ELF-1 (cell line): Measurements from ENCODE around the gene SHISAL1.
"Not testable (repeated sequence)": the region's sequence is repeated elsewhere in the genome, so short reads cannot be mapped to it uniquely, and the experiment has no call there.

Experiments
- DNase-seq: peaks from one replicate; pipeline ENCODE4 v3.0.0-alpha.2; 2016; ENCODE audit warnings: low read depth, low spot score

The SHISAL1 gene

DNA sequence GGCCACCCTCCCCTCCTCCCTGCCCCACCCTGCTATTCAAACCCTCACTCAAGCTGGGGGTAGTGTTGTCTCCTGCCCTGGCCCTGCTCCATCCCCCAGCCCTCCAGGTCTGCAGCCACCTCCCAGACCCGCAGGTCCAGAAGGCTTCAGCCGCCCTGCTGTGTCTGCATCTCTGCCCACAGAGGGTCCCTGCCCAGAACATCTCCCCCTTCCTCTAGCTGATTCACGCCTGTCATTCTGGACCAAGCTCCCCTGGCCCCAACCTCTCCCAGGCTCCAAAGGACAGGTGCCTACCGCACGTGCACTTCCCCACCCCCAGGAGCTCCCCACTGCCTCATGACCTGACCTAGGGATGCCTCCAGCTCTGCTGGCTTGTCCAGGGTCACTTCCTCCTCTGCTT, 16.0 kb upstream of the SHISAL1 start:
- no peak for DNase-seq

- DNase-seq, result no peak
These were observed 15.6 kb upstream of the SHISAL1 start for GRCh38 chr22:44328326-44328725.

DNA sequence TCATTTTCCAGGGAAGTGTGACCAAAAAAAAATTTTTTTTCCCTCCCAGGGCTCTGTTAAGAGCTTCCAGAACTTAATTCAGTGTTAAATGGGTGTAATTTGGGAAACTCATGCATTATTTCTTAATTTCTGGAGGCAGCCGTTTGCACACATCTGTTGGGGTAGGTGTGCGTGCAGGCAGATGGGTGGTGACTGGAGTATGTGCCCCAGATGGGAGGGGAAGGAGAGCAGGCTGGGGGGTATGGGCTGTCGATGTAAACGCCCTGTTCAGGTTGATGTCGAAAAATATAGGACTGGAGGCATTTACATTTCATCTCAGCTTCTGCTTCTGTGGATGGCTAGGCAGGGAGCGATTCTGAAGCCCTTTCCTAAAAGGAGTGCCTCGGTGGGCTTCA, 13.7 kb upstream of the SHISAL1 start:
- DNase-seq, result no peak

GRCh38 chr22:44325718-44326490, 13.2 kb upstream of the SHISAL1 start:
- DNase-seq, result no peak

DNA sequence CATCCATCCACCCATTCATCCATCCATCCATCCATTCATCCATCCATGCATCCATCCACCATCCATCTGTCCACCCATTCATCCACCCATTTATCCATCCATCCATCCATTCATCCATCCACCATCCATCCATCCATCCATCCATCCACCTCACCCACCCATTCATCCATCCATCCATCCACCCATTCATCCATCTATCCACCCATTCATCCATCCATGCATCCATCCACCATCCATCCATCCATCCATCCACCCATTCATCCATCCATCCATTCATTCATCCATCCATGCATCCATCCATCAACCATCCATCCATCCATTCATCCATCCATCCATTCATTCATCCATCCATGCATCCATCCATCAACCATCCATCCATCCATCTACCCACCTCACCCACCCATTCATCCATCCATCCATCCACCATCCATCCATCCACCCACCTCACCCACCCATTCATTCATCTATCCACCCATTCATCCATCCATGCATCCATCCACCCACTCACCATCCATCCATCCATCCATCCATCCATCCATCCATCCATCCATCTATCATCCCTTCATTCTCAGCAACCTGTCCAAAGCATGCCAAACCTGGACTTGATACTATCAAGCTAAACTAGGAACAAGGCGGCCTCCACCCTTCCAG, 10.5 kb upstream of the SHISAL1 start:
- DNase-seq, result not testable (repeated sequence)

DNA sequence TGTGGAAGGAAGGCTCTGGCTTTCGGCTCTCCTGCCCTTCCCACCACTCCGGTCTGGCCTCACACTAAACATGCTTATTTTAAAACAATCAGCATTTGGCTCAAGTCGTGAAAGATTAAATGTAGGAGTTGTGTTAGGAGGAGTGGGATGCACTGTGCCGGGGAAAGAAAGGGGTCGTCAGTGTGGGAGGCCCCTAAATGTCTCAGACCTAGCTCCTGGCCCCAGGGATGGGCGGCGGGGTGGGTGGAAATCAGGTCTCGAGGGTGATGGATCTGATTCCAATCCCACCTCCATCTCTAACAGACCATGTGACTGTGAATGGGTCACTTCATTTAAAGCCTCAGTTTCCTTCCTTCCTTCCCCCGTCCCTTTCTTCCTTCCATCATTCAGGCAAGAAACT, 6.9 kb upstream of the SHISAL1 start:
- DNase-seq, result no peak

DNA sequence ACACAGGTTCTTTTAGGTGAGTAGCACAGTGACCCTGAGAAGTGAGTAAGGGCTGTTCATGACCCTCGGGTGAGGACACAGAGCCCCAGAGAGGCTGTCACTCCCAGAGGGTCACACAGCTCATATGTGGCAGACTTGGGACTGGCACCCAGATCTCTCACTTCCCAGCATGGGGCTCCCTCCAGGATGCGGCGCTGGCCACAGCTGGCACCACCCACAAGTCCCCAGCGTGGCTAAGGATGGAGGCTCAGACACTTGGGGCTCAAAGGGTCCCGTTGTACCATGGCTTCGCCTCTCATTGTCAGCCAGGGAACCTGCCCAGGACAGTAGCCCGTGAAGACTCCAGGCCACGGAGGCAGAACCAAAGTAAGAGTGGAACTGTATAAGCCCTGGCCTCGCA, 6.0 kb upstream of the SHISAL1 start:
- DNase-seq, result no peak

DNA sequence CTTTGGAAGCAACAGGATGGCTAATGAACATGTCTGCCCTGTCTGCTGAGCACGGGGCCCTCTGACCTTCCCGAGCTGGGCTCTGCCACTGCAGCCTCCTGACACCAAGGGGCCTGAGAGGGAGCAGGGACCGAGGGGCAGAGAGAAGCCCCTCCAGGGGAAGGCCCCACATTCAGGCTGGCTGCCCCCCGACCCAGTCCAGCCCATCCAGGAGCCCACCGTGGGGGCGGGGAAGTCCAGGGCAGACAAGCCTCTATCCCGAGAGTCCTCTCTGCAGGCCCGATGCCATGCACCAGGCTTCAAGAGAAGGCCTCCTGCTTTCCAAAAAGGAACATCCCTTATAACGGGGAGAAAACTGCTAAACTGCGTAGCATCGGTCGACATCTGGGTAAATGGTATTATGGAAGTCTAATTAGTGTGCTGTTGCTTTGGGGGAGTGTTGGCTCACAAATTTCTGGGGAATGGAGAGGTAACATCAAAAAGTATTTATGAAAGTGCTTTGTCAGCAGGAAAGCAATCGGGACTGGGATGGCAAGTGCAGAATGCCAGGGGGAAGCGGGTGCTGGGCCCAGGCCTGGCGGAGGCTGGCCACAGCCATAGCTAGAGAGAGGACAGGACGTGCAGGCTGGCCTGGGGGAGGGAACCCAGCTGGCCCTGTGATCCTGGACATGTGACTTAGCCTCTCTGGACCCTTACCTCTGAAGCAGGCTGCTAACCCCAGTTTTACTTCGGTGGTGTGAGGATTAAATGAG, 5.3 kb upstream of the SHISAL1 start:
- DNase-seq, result no peak

GRCh38 chr22:44317123-44317444, 4.3 kb upstream of the SHISAL1 start:
- no peak for DNase-seq

DNA sequence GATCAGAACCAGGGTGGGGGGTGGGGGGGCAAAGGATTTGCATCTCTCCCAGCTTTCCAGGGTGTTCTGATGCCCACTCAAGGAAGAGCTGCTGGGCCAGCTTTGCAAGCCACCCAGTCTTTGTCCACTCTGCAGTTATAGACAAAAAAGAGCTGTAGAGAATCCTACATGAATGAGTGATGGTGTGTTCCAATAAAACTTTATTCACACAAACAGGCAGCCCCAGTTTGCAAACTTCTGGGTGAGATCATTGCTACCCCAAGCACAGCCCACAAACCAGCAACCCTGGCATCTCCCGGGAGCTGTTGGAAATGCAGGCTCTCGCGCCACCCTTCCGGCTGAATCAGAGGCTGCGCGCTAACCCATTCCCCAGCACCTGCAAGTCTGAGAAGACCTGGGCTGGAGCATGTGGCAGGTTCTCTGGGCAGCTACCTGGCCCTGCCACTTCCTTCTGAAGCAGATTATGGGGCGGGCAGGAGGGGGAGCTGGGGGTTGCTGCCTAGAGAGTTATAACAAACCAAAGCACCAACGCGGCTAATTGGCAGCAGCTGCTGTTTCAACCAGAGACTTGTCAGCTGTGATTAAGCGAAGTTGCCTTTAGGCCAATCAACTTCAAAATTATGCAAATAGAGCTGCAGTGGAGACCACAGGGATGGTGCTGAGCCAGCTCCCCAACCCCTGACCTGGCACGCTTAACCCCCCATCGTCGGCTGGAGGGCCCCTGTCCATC, 3.8 kb upstream of the SHISAL1 start:
- no peak for DNase-seq

DNA sequence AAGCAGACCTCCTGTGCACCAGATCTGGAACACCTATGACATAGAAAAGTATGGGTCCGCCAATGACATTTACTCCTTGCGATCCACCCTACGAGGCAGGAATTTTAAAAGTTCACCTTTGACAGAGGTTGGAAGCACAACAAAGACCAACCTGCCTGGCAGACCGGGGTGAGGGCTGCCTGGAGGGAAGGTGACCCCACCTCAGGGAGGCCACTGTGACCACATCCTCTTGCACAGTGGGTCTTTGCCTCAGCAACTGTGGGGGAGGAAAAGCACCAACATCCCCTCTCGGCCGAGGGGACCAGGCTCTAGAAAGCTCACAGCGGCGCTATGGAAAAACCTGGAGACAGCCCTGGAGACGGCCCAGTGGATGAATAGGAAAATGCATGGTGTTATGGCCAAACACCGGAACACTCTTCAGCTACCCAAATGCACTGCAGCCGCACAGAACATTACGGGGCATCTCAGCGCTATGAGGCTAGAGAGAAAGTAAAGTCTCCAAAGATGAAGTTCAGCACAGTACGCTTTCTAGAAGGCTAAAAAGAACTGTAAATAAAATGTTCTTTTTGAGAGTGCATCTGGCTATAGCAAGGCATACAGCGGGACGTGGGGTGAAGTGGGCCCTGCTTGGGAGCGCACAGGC, 1.8 kb upstream of the SHISAL1 start:
- no peak for DNase-seq

DNA sequence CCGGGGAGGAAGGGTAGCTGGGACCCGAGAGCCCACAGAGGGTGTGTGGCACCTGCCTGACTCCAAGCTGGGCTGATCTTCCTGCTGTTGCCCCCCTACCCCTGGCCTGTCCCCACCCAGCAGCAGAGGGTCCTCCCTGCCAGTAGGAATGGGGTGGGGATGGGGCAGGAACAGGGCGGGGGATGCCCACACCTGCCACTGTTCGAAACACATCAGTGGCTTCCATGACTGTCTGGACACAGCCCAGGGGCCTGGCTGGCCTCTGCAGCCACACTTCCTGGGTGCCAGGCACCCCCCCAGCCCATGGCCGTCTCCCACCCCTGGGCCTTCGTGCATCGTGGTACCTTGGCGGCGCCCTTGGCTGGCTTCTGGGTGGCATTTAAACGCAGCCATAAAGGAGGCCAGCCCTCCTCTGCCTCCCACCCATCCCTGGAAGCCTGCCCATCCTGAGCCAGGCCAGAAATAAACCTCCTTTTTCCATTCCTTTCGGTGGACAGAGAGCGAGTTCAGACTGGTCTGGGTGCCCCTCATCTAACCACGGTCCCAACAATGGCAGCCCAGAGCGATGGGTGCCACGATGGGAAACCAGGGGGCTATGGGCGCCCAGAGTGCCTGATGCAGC, 745 bp upstream of the SHISAL1 start:
- no peak for DNase-seq

GRCh38 chr22:44311855-44312170, 938 bp downstream of the SHISAL1 start:
- no peak for DNase-seq

GRCh38 chr22:44311104-44311854, 1.5 kb downstream of the SHISAL1 start:
- DNase-seq, result no peak

DNA sequence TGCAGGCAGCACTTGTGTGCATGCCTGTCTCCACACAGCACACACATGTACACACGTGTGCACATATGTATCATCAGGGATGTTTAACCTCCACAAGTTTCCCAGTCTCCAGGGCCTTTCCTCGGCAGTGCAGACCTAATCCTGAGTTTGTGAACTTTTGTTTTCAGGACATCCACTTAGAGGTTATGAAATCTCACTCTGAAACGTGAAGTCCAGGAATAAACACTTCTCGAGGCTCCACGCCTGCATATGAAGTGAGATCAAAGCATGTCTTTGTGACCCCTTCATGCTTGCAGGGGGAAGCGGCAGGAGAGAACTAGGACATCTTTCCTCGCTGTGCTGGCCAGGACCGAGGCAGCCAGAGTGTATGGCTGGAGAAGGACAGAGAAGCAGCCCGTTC, 3.1 kb downstream of the SHISAL1 start:
- no peak for DNase-seq

DNA sequence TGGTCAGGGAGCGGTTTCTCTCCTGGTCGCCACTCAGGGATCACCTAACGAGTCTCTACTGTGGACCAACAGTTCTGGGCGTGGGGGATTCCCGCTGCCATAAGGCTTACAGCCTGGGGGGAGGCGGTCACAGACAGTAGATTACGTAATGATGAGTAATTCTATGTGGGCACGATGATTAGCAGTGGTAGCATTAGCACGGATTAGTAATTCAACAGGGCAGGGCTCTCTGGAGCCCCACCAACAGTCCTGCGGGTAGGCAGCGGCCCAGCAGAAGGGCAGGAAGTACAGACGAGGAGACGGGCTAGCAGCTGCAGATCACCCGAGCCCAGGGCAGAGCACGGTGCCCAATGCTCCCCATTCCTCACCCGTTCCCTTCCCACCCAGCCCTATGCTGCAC, 3.6 kb downstream of the SHISAL1 start:
- no peak for DNase-seq

DNA sequence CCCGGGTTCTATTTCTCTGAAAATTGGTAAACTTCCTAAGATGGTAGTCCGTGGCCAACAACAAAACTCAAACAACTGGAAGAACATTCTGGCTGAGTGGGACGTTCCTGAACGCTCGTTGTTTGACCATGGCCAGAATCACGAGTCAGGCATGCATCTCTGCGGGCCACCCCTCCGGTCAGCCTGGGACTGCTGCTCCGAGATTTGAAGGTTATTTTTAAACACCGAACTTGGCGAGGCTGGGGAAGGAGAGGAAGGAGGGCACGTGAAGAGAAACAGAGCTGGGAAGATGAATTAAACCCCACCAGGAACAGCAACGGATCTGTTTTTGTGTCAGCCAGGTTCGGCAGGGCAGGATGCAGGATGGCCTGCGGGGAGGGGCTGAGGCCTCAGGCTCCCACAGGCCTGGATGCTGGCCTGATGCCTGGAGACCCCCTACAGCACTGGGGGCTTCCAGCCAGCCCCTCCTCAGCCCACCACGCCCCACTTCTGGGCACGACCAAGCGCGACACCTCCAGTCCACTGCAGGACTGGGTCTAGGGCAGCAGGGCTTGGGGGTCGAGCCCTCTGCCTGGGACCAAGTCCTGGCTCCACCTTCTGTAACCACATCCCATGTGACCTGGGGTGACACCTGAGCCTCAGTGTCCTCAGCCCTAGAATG, 5.1 kb downstream of the SHISAL1 start:
- no peak for DNase-seq

DNA sequence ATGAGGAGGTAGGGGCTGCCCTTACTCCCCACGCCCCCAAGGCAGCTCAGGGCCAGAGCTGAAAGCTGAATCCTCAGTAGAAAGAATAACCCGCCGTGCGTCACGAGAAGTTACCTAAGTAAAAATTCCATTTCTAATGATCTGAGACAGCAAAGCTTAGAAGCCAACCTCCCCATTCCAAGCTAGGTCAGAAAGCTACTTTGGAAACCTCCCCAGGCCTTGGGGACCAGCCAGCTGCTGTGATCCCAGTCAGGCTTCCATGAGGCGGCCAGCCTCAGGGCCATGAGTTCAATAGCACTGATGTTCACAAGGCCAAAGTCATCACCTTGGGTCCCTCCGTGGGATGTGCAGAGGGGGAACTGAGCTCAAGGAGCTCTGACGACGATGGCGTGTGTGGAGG, 6.9 kb downstream of the SHISAL1 start:
- DNase-seq, result no peak

DNA sequence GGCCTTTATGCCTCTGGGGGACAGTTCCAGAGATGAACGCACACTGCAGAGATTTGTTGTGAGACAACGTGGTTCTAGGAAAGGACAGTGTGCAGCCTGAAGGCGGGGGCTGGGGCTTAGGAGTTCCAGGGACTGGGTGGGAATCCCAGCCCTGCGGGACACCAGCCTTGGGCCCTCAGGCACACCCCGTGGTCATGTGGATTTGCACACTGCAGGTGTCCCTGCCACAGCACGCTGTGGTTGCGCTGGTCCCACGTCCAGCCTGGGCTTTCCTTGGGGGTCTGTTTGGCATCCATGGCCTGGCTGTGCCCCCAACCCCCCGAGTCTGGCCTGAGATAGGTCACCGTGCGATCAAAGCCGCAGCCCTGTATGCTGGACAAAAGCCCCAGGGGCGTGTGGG, 7.3 kb downstream of the SHISAL1 start:
- DNase-seq, result no peak

- no peak for DNase-seq
These were observed 7.8 kb downstream of the SHISAL1 start for GRCh38 chr22:44304911-44305310.
